GM06990 (cell line): ENCODE measurements around the gene CT45A9.
"Not testable (repeated sequence)": the region's sequence is repeated elsewhere in the genome, so short reads cannot be mapped to it uniquely, and the experiment has no call there.

Source experiments
- DNase-seq: peaks from one replicate; pipeline ENCODE4 v3.0.0-alpha.2; 2011; ENCODE audit not compliant: insufficient read length; ENCODE audit errors: extremely low read depth
- H3K27me3 ChIP-seq: replicated peaks from 2 replicates; pipeline ENCODE4 v1.6.0; 2011; ENCODE audit warnings: low read length; ENCODE audit not compliant: control insufficient read depth, insufficient read depth
- H3K36me3 ChIP-seq: 2 replicates; pipeline ENCODE4 v1.5.1; 2011; ENCODE audit warnings: low read length; ENCODE audit not compliant: control insufficient read depth, insufficient read depth
- H3K4me3 ChIP-seq: replicated peaks from 2 replicates; pipeline ENCODE4 v1.5.1; 2011; ENCODE audit warnings: low read depth, mild to moderate bottlenecking, control low read depth, low read length
- TF ChIP-seq, protein P1 (sequence below): IDR thresholded peaks from 2 replicates; pipeline ENCODE4 v1.5.1; 2011; ENCODE audit warnings: low read length, control low read depth, mild to moderate bottlenecking, inconsistent platforms; ENCODE audit not compliant: insufficient read depth, poor library complexity, severe bottlenecking

The CT45A9 gene

GRCh38 chrX:135890087-135890585 is 18.5 kb upstream of the CT45A9 start:
- TF ChIP-seq, protein P1, sequence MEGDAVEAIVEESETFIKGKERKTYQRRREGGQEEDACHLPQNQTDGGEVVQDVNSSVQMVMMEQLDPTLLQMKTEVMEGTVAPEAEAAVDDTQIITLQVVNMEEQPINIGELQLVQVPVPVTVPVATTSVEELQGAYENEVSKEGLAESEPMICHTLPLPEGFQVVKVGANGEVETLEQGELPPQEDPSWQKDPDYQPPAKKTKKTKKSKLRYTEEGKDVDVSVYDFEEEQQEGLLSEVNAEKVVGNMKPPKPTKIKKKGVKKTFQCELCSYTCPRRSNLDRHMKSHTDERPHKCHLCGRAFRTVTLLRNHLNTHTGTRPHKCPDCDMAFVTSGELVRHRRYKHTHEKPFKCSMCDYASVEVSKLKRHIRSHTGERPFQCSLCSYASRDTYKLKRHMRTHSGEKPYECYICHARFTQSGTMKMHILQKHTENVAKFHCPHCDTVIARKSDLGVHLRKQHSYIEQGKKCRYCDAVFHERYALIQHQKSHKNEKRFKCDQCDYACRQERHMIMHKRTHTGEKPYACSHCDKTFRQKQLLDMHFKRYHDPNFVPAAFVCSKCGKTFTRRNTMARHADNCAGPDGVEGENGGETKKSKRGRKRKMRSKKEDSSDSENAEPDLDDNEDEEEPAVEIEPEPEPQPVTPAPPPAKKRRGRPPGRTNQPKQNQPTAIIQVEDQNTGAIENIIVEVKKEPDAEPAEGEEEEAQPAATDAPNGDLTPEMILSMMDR = no peak
- H3K36me3 ChIP-seq = no peaks in the 10 kb centered on the region
- H3K4me3 ChIP-seq = no peak overlapping the region
- DNase-seq = no peak
- H3K27me3 ChIP-seq = no peaks in the 10 kb centered on the region

DNA sequence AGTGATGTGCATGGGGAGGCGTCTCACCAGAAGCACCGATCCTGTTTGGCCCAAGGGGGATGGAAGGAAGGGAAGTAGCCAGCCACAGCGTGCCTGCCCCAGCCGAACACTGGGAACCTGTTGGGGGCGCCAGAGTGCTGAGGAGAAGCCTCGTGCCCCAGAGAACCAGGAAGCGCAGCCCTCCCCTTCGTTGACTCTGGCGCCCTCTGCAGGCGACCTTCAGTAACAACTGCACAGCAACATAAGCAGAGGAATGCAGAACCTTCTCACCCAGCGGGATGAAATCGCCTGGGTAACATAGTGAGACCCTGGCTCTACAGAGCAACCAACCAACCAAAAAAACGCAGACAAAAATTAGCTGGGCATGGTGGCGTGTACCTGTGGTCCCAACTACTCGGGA is 17.4 kb upstream of the CT45A9 start:
- not testable (repeated sequence) for H3K27me3 ChIP-seq, DNase-seq, H3K4me3 ChIP-seq, H3K36me3 ChIP-seq
- TF ChIP-seq, protein P1 = peak; percentile 43

GRCh38 chrX:135888230-135888629 is 16.6 kb upstream of the CT45A9 start:
- H3K4me3 ChIP-seq, H3K36me3 ChIP-seq, H3K27me3 ChIP-seq, DNase-seq: not testable (repeated sequence)

GRCh38 chrX:135882741-135883140 is 11.1 kb upstream of the CT45A9 start:
- H3K4me3 ChIP-seq, H3K36me3 ChIP-seq, DNase-seq, H3K27me3 ChIP-seq: not testable (repeated sequence)

- not testable (repeated sequence) for DNase-seq, H3K27me3 ChIP-seq, H3K36me3 ChIP-seq, H3K4me3 ChIP-seq
Measured at GRCh38 chrX:135854438-135854837, 17.2 kb downstream of the CT45A9 start, which contains the start of gene CT45A8. Gene CT45A8 (minus strand): TSS chrX:135854538. CDS start chrX:135850783, 3,755 bp downstream.

GRCh38 chrX:135837180-135837579 is 34.4 kb downstream of the CT45A9 start, which contains the start of gene CT45A7:
Gene CT45A7 (minus strand): TSS chrX:135837280. CDS start chrX:135833533, 3,747 bp downstream.
- H3K27me3 ChIP-seq, H3K36me3 ChIP-seq, DNase-seq, H3K4me3 ChIP-seq: not testable (repeated sequence)

GRCh38 chrX:135819912-135820311 is 51.7 kb downstream of the CT45A9 start, which contains the start of gene CT45A2:
Gene CT45A2 (minus strand): TSS chrX:135820012. CDS start chrX:135816265, 3,747 bp downstream.
- DNase-seq, H3K4me3 ChIP-seq, H3K36me3 ChIP-seq, H3K27me3 ChIP-seq: not testable (repeated sequence)
